VCaP (cell line): ENCODE measurements around the gene RNF180.

Source experiments
- H3K27ac ChIP-seq: fragments of 450-650 bp; 2 replicates; pipeline ENCODE4 v1.5.1; 2017
- CTCF ChIP-seq: fragments of 450-650 bp; conservative IDR thresholded peaks from 2 replicates; pipeline ENCODE4 v1.5.1; 2017; ENCODE audit warnings: mild to moderate bottlenecking, moderate library complexity

Gene RNF180

GRCh38 chr5:64312491-64312890 is 146.8 kb downstream of the RNF180 start:
- no peak overlapping the region for H3K27ac ChIP-seq
- TF ChIP-seq CTCF, result no peak

GRCh38 chr5:64315778-64316177 is 150.1 kb downstream of the RNF180 start:
- no peak overlapping the region for H3K27ac ChIP-seq
- TF ChIP-seq CTCF, result no peak

DNA sequence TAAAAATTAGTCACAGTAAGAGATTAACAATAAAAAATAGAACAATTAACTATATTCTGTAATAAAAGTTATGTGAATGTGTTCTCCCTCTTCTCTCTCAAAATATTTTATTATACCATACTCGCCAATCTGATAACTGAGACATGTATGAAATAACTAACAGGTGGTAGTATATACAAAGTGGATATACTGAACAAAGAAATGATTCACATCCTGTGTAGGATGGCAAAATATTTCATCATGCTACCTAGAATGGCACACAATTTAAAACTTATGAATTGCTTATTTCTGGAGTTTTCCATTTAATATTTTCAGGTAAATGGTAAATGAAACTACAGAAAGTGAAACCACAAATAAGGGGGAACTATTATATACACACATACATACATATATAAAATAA is 152.5 kb downstream of the RNF180 start:
- H3K27ac ChIP-seq, result no peak overlapping the region
- TF ChIP-seq CTCF, result no peak

- no peak for TF ChIP-seq CTCF
- H3K27ac ChIP-seq, result no peak overlapping the region
Measured at GRCh38 chr5:64323591-64323990, 157.9 kb downstream of the RNF180 start.

DNA sequence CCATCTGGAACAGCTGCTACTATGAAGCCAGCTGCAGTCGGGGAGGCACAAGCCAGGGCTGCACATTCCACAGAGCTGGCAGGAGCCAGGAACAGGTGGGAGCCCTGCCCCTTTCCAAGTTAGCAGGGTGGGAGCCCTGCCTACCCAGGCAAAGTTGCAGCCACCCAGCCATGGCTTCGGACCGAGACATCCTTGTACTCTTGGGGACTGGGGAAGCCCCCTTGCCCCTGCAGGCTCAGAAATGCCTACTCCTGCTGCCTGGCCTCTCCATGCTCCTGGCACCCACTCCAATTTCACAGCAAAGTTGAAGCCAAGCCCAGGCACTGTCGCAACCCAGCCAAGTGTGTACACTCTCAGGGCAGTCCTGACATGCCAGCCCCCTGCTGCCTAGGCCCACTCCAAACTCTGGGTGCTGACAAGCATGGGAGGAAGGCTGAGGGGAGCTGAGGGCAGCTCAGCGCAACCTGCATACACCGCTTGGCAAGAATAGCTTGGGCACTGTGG is 165.1 kb downstream of the RNF180 start:
- no peak overlapping the region for H3K27ac ChIP-seq
- no peak for TF ChIP-seq CTCF

DNA sequence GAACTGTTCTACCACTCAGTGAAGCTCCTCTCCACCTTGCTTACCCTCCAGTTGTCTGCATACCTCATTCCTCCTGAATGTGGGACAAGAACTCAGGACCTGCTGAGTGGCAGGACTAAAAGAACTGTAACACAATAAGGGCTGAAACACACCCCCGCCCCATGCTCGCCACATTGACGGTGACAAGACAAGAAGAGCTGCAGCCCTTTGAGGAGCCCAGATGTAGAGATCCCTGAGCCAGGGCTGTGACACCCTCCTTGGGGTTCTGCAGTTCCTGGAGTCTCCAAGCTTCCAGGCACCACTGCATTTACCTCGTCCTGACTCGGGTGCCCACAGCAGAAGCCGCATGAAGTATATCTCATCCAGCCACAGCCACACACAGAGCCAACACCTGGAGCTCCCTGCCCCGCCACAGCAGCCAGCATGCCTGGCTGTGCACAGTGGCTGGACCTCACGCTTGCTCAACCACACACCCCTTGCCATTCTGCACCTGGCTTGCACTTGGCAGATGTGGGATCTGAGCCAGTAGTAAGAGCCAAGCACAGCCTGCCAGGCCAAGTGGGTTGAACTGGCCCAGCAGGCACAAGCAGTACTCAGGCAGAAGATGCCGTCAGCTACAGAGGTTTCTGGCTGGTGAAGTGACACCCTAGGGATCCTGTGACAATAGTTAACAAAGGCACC is 166.1 kb downstream of the RNF180 start:
- no peak for TF ChIP-seq CTCF
- H3K27ac ChIP-seq, result no peak overlapping the region

GRCh38 chr5:64333886-64334285 is 168.2 kb downstream of the RNF180 start:
- no peak overlapping the region for H3K27ac ChIP-seq
- TF ChIP-seq CTCF, result no peak
